Cardiac fibroblast (primary cell): ENCODE data around the gene MS4A8.
"Not testable (repeated sequence)": the region's sequence is repeated elsewhere in the genome, so short reads cannot be mapped to it uniquely, and the experiment has no call there.

Source experiments
- DNase-seq, 2 donors: peaks; one replicate each; pipeline versions ENCODE4 v3.0.0 to v3.0.0-alpha.2; 2010; ENCODE audit warnings: low read depth in 2 of 2
- H3K4me3 ChIP-seq, 2 donors: replicated peaks in 1 of 2; 1 replicate in 1 of 2; 2 replicates in 1 of 2; pipeline ENCODE4 v1.5.1; 2011; ENCODE audit warnings: low read depth in 2 of 2, low read length in 2 of 2, mild to moderate bottlenecking in 2 of 2, moderate library complexity in 1 of 2
- CTCF ChIP-seq: IDR thresholded peaks from one replicate; pipeline ENCODE4 v1.5.1; 2011; ENCODE audit warnings: low read depth, mild to moderate bottlenecking, low read length, inconsistent platforms

MS4A8 gene, protein sequence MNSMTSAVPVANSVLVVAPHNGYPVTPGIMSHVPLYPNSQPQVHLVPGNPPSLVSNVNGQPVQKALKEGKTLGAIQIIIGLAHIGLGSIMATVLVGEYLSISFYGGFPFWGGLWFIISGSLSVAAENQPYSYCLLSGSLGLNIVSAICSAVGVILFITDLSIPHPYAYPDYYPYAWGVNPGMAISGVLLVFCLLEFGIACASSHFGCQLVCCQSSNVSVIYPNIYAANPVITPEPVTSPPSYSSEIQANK

DNA sequence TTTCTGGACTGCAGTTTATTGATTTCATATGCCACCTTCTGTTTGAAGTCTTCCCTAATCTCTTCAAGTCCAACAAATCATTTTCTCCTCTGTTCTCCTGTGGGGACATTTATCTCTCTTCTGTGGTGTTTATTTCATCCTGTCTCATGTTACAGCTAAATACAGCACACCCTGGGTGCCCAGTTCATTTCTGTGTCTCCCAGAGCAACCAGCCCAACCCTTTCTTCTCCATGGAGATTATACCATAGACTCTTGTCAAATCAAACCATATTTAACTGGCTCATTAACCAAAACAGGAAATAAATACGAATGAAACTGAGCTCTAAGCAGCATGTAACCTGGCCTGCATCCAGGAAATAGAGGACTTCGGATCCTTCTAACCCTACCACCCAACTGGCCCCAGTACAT lies at the start of gene MS4A8:
Gene MS4A8, plus strand, starts transcription at position 329 of the 408 bp plus-strand sequence. CDS start 1,249 bp downstream, outside the sequence.
- no peak for DNase-seq
- TF ChIP-seq CTCF = no peak
- no peak within 1 kb of the TSS for H3K4me3 ChIP-seq

GRCh38 chr11:60657888-60658287 lies 41.5 kb upstream of the MS4A8 start:
- TF ChIP-seq CTCF = no peak
- no peak for DNase-seq
- no peak overlapping the region for H3K4me3 ChIP-seq

GRCh38 chr11:60658409-60658808 lies 41.0 kb upstream of the MS4A8 start:
- no peak for DNase-seq
- TF ChIP-seq CTCF = no peak
- no peak overlapping the region for H3K4me3 ChIP-seq

DNA sequence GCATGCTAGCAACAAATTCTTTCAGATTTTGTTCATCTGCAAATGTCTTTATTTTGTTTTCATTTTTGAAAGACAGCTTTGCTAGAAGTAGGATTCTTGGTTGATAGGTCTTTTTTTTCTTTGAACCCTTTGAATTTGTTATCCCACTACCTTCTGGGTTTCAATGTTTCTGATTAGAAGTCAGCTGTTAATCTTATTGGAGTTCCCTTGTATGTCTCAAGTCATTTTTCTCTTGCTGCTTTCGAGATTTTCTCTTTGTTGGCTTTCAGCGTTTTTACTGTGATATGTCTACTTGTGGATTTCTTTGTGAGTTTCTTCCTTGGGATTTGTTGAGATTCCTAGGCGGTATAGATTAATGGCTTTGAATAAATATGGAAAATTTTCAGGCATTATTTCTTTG lies 27.2 kb upstream of the MS4A8 start:
- H3K4me3 ChIP-seq = no peak overlapping the region
- DNase-seq = no peak
- no peak for TF ChIP-seq CTCF

- not testable (repeated sequence) for H3K4me3 ChIP-seq
Measured at GRCh38 chr11:60678231-60678630, 21.2 kb upstream of the MS4A8 start.

DNA sequence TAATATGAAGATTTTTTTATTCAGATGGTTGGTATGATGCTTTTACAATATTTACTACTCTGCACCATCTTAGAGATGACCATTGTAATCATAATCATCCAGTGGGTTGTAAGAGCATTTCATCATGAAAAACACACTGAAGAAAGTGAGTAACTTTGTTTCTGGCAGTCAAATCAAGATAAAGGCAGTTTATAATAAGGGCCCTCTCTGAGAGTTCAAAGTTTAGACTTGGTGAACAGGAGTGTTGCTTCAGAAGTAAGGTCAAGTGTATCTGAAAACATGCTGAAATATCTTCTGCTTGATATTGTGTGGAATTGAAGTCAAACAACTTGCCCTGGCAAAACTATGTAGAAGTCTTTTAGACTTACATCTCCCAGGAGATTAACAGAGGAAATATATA lies 19.5 kb upstream of the MS4A8 start:
- DNase-seq = no peak
- H3K4me3 ChIP-seq = no peak overlapping the region
- no peak for TF ChIP-seq CTCF

More at GRCh38 chr11:60678231-60678630, 21.2 kb upstream of the MS4A8 start:
- not testable (repeated sequence) for DNase-seq

DNA sequence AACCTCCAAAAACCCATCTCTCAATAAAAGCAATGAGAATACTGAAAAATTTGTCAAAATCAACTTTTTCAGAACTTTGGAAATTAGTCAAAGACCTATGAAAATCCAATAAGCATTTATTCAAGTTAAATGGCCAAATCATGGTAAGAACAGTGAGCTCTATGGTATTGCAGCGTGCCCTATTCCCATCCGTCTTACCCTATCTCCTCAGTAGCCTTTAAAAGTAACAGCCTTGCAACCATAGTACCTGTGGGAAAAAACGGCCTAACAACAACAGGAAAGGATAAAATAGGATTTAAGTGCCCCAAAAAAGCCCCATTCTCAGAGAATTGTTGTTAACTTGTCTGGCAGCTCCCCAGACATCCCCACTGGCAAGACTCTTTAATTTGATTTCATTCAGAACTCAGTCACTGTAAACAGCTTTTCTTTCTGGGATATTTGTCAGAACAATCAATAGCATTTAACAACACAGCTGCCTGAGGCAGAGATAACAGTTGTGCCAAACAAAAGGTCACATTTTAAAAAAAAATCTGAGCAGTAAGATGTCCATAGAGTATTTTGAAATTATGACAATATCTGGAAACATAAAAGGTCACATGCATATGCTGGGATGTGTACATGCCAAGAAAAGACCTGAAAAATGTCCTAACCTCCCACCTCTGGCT lies 18.8 kb upstream of the MS4A8 start:
- H3K4me3 ChIP-seq = no peak overlapping the region
- no peak for DNase-seq
- TF ChIP-seq CTCF = no peak

GRCh38 chr11:60684541-60684848 lies 14.9 kb upstream of the MS4A8 start:
- not testable (repeated sequence) for DNase-seq, H3K4me3 ChIP-seq
